ENCODE data around the gene DGKZ.

DNA sequence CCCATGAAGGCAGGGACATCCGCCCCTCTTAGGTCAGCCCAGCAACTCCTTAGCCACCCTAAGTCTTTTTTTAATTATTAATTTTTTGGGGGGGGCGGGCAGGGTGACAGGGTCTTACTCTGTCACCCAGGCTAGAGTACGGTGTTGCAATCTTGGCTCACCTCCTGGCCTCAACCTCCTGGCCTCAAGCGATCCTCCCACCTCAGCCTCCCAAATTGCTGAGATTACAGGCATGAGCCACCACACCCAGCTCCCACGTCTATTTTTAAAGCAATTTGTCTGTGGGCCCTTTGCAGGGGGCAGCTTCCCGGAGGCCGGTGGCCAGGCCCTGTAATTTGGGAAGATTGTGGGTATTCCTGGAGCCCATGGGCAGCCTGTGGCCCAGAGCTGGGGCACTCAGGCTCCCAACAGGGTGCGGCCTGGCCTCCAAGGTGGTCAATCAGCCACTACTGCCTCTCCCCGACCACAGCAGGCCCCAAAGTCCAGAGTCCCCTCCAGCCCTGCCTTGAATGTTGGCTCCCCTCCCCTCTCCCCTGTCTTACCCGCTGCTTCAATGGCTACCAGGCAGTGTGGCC is 42.6 kb upstream of the DGKZ start:
- TF ChIP-seq, protein P1, sequence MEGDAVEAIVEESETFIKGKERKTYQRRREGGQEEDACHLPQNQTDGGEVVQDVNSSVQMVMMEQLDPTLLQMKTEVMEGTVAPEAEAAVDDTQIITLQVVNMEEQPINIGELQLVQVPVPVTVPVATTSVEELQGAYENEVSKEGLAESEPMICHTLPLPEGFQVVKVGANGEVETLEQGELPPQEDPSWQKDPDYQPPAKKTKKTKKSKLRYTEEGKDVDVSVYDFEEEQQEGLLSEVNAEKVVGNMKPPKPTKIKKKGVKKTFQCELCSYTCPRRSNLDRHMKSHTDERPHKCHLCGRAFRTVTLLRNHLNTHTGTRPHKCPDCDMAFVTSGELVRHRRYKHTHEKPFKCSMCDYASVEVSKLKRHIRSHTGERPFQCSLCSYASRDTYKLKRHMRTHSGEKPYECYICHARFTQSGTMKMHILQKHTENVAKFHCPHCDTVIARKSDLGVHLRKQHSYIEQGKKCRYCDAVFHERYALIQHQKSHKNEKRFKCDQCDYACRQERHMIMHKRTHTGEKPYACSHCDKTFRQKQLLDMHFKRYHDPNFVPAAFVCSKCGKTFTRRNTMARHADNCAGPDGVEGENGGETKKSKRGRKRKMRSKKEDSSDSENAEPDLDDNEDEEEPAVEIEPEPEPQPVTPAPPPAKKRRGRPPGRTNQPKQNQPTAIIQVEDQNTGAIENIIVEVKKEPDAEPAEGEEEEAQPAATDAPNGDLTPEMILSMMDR (IDR thresholded peaks at IDR 0.05; ENCODE audit: low read length), result no peak
- no peak for TF ChIP-seq EZH2 (IDR thresholded peaks at IDR 0.05; ENCODE audit: borderline replicate concordance, low read length)
